ENCODE measurements around the gene CACNA2D2. TPM values are rescaled to one million over a fixed set of nuclear protein-coding genes. Genes with fewer than 3 reads are reported as not detected.
A peak's percentile ranks its signal among the peaks of the same experiment; 100 is the strongest.

CACNA2D2 gene
- total RNA-seq, 4 donors from 2014 or later: 1.5 to 3.3 (median 2.9) TPM

- TF ChIP-seq POLR2A (IDR thresholded peaks at IDR 0.05) (no peak), CTCF (IDR thresholded peaks at IDR 0.05) (no peak)
- intact Hi-C loops (cut with DNase I): loop anchor here (2.0 kb wide), 1 partner anchor 103 kb away; no protein-coding TSS in a partner anchor
- H3K27me3 ChIP-seq: no peaks in the 10 kb centered on the region
- peaks cover 19 to 24% of the 10 kb centered on the region in 2 donors for H3K4me1 ChIP-seq
- WGBS, 2 donors: 68 to 71% methylated on average over 11 to 18 of the region's 18 CpGs
- no peaks in the 10 kb centered on the region for H3K9me3 ChIP-seq
- H3K27ac ChIP-seq: no peak overlapping the region
- DNase-seq: no peak
- H3K36me3 ChIP-seq: no peaks in the 10 kb centered on the region
- no peak overlapping the region for H3K4me3 ChIP-seq (replicated peaks in 1 of 3)
Measured at GRCh38 chr3:50539356-50540286, 36.2 kb upstream of the CACNA2D2 start.

GRCh38 chr3:50537421-50538129 lies 34.1 kb upstream of the CACNA2D2 start:
- peaks cover 26 to 37% of the 10 kb centered on the region in 2 donors for H3K4me1 ChIP-seq
- H3K4me3 ChIP-seq (replicated peaks in 1 of 3): no peak overlapping the region
- no peaks in the 10 kb centered on the region for H3K36me3 ChIP-seq
- intact Hi-C loops (cut with DNase I): no loop called here
- DNase-seq: peak; percentile 42 to 44
- no peaks in the 10 kb centered on the region for H3K9me3 ChIP-seq
- no peak overlapping the region for H3K27ac ChIP-seq
- TF ChIP-seq CTCF (IDR thresholded peaks at IDR 0.05) (peak in 1 of 6 experiments; percentile 8), POLR2A (IDR thresholded peaks at IDR 0.05) (no peak)
- WGBS, 2 donors: 59 to 65% methylated on average over 4 of the region's 4 CpGs
- H3K27me3 ChIP-seq: no peaks in the 10 kb centered on the region

GRCh38 chr3:50536471-50537180 lies 33.2 kb upstream of the CACNA2D2 start:
- Histone ChIP-seq H3K4me3 (replicated peaks in 1 of 3) (no peak overlapping the region), H3K9me3 (no peaks in the 10 kb centered on the region), H3K4me1 (peaks cover 26 to 37% of the 10 kb centered on the region in 2 donors), H3K36me3 (no peaks in the 10 kb centered on the region), H3K27me3 (no peaks in the 10 kb centered on the region), H3K27ac (no peak overlapping the region)
- TF ChIP-seq POLR2A (IDR thresholded peaks at IDR 0.05) (no peak), CTCF (IDR thresholded peaks at IDR 0.05) (no peak)
- 65 to 72% methylated on average over 5 of the region's 5 CpGs for WGBS, 2 donors
- peak; percentile 34 to 43 for DNase-seq
- intact Hi-C loops (cut with DNase I): no loop called here

- H3K36me3 ChIP-seq: no peaks in the 10 kb centered on the region
- WGBS, 2 donors: 40 to 54% methylated on average over 9 of the region's 9 CpGs
- H3K4me1 ChIP-seq: peaks cover 26 to 44% of the 10 kb centered on the region in 2 donors
- TF ChIP-seq CTCF (IDR thresholded peaks at IDR 0.05): no peak
- TF ChIP-seq POLR2A (IDR thresholded peaks at IDR 0.05): no peak
- no peaks in the 10 kb centered on the region for H3K9me3 ChIP-seq
- H3K27me3 ChIP-seq: no peaks in the 10 kb centered on the region
- intact Hi-C loops (cut with DNase I): no loop called here
- H3K27ac ChIP-seq: peak overlapping the region; percentile 54 to 81 (median 72)
- H3K4me3 ChIP-seq (replicated peaks in 1 of 3): no peak overlapping the region
- DNase-seq: peak; percentile 77 to 81
Measured at GRCh38 chr3:50534681-50535330, 31.4 kb upstream of the CACNA2D2 start.
